ENCODE results near the gene ERC1. TPM values are rescaled to one million over a fixed set of nuclear protein-coding genes. Genes with fewer than 3 reads are reported as not detected.

Gene ERC1
- total and polyA plus RNA-seq, 2 of the 4 experiments (the other 2 are of a cell fraction) = 11.6 to 25.6 TPM

GRCh38 chr12:1205512-1206060 lies 214.6 kb downstream of the ERC1 start (continued):
- TF ChIP-seq ELK1 (IDR thresholded peaks at IDR 0.05; ENCODE audit: borderline replicate concordance, low read depth, low read length) = no peak
- no peak for TF ChIP-seq RAD21 (IDR thresholded peaks at IDR 0.05; ENCODE audit: low read length)

DNA sequence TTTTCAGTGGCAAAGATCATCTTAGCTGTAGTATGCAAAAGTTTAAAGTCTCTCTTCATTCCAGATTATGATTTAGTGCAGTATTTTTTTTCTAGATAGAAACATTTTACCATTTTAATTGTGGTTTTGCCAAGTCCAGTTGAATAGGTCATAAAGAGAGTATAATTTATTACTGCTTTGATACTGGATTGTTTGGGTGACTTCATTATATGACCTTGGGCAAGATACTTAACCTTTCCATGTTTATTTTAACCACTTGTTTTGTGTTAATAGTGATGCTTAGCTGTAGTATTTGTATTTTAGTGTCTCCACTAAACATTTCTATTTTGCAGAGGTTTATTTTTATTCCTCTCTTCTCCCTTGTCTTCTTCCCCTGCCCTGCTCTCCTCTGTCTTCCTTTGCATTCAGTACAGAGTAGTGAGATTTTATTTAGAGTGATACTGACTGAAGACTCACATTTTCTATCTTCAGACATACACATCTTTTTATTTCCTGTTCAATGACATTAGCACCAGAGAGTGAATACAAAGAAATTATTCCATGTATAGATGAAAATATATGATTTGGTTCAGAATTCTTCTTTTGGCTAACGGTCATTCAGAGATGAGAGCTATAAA lies 215.2 kb downstream of the ERC1 start:
- Histone ChIP-seq H3K27me3 (ENCODE audit: control insufficient read depth, insufficient read depth, low read length) (no peaks in the 10 kb centered on the region), H2AK5ac (ENCODE audit: low read depth, low read length) (no peak overlapping the region), H3K79me1 (ENCODE audit: low read depth in 1 of 2, low read length in 2 of 2) (peaks cover 14 to 20% of the 10 kb centered on the region in 2 experiments; a peak in 3 of 4 replicates), H2AFZ (replicated peaks; ENCODE audit: low read length, poor library complexity) (no peak overlapping the region), H4K20me1 (ENCODE audit: insufficient read depth, low read length) (no peaks in the 10 kb centered on the region), H2AK9ac (replicated peaks; ENCODE audit: low read depth, low read length, poor library complexity) (no peak overlapping the region), H3K9me3 (ENCODE audit: control insufficient read depth, insufficient read depth, low read length) (no peaks in the 10 kb centered on the region), H3K14ac (replicated peaks; ENCODE audit: low read depth, low read length) (no peak overlapping the region), H3K9ac (ENCODE audit: low read depth, low read length) (no peak overlapping the region), H3K4ac (ENCODE audit: low read depth, low read length) (no peak overlapping the region), H2BK15ac (ENCODE audit: low read depth, low read length) (no peak overlapping the region), H2BK120ac (ENCODE audit: low read depth, low read length) (no peak overlapping the region), H3K18ac (ENCODE audit: low read depth, low read length) (no peak overlapping the region), H4K91ac (ENCODE audit: insufficient read depth, low read depth, low read length) (no peak overlapping the region), H3K9me1 (ENCODE audit: insufficient read depth, low read length) (no peaks in the 10 kb centered on the region), H2BK20ac (ENCODE audit: low read depth, low read length) (no peak overlapping the region), H3K27ac (ENCODE audit: insufficient read depth, low read length) (no peak overlapping the region), H3K4me1 (ENCODE audit: control insufficient read depth, insufficient read depth, low read length) (peaks cover 1% of the 10 kb centered on the region; the same call in 1 of the 2 replicates), H3K56ac (ENCODE audit: extremely low read depth, insufficient read depth, low read length) (no peak overlapping the region), H3K4me2 (ENCODE audit: low read depth, low read length) (no peak overlapping the region), H2BK5ac (ENCODE audit: low read depth, low read length, poor library complexity, severe bottlenecking) (no peak overlapping the region), H3K36me3 (ENCODE audit: control insufficient read depth, insufficient read depth, low read length) (no peaks in the 10 kb centered on the region), H3K23ac (ENCODE audit: low read depth, low read length) (no peak overlapping the region), H4K8ac (ENCODE audit: low read depth in 2 of 2, low read length in 2 of 2) (no peak overlapping the region), H4K5ac (ENCODE audit: low read depth, low read length) (no peak overlapping the region), H3K4me3 (ENCODE audit: insufficient read depth, low read depth, low read length) (no peak overlapping the region)
- CTCF ChIA-PET = interaction anchor here (0.6 to 1.2 kb wide), 5 partner anchors 10 to 338 kb away, joined by 3 to 4 read pairs (median 3); no protein-coding TSS in a partner anchor
- ATAC-seq (ENCODE audit: low read depth) = no peak
- no TSS peak for BruUV-seq (replicated peaks)
- POLR2A ChIA-PET (ENCODE audit: unreplicated experiment) = no interaction called here
- in situ Hi-C loops (cut with MboI; ENCODE audit: low sequenced_read_pairs) (no loop called here), dilution Hi-C loops (cut with HindIII; ENCODE audit: low sequenced_read_pairs, unreplicated experiment) (no loop called here), intact Hi-C loops (cut with micrococcal nuclease) (loop anchor here (5.0 kb wide), 1 partner anchor 376 kb away; no protein-coding TSS in a partner anchor)
- TF ChIP-seq BHLHE40 (IDR thresholded peaks at IDR 0.05; ENCODE audit: low read depth, low read length) (no peak), MAZ (IDR thresholded peaks at IDR 0.05; ENCODE audit: borderline replicate concordance, low read depth, low read length) (no peak), MAFK (IDR thresholded peaks at IDR 0.05; ENCODE audit: low read depth, low read length) (no peak)
- no CpG with 5 or more reads among the region's 1 CpG for WGBS, 2 experiments (ENCODE audit: extremely low coverage in 2 of 2, insufficient read length in 1 of 2)
- DNase-seq = no peak
